ENCODE data around the gene GBA2. TPM values are rescaled to one million over a fixed set of nuclear protein-coding genes. Genes with fewer than 3 reads are reported as not detected.

Gene GBA2
- polyA plus RNA-seq, 1 donor (not counting 4 experiments of a cell fraction or from before 2014, with no cell fraction given): 31.7 TPM

DNA sequence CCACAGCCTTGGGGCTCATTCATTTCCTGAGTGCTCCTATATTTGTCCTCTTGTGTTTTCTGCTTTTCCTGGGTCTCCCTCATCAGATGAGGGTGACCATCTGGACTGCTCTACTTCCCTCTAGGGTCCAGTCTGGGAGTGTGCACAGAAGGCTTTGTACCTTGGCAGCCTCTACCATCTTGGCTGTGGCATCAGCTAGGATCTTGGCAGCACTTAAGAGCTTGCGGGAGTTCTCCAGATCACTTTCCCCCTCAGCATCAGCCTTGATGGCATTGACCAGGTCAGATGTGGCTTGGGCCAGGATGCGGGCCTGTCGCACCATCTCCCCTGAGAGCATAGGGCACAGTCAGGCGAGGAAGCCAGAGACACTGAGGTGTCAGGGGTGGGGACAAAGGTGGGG, 32.8 kb downstream of the GBA2 start:
- dilution Hi-C loops (cut with MboI; ENCODE audit: extremely low pct_ligation_motif_present, low sequenced_read_pairs): no loop called here
- TF ChIP-seq, protein P1, sequence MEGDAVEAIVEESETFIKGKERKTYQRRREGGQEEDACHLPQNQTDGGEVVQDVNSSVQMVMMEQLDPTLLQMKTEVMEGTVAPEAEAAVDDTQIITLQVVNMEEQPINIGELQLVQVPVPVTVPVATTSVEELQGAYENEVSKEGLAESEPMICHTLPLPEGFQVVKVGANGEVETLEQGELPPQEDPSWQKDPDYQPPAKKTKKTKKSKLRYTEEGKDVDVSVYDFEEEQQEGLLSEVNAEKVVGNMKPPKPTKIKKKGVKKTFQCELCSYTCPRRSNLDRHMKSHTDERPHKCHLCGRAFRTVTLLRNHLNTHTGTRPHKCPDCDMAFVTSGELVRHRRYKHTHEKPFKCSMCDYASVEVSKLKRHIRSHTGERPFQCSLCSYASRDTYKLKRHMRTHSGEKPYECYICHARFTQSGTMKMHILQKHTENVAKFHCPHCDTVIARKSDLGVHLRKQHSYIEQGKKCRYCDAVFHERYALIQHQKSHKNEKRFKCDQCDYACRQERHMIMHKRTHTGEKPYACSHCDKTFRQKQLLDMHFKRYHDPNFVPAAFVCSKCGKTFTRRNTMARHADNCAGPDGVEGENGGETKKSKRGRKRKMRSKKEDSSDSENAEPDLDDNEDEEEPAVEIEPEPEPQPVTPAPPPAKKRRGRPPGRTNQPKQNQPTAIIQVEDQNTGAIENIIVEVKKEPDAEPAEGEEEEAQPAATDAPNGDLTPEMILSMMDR (optimal IDR thresholded peaks at IDR 0.05 in 1 of 3, IDR thresholded peaks at IDR 0.05 in 1 of 3, conservative IDR thresholded peaks at IDR 0.05 in 1 of 3; ENCODE audit: extremely low read depth in 1 of 3, insufficient read depth in 2 of 3, low read length in 3 of 3): no peak
- TF ChIP-seq EZH2 (IDR thresholded peaks at IDR 0.05; ENCODE audit: low read length): no peak
- no peak overlapping the region for H3K4me3 ChIP-seq (ENCODE audit: control insufficient read depth in 2 of 3, extremely low read depth in 1 of 3, insufficient read depth in 2 of 3, low read depth in 1 of 3, low read length in 3 of 3)
- peaks cover 4% of the 10 kb centered on the region for H3K4me1 ChIP-seq (ENCODE audit: control insufficient read depth, extremely low read depth, insufficient read depth, low read length)
- H3K27ac ChIP-seq (ENCODE audit: control insufficient read depth, insufficient read depth, low read length): no peak overlapping the region
- no peak overlapping the region for H3K9ac ChIP-seq (ENCODE audit: control insufficient read depth, extremely low read depth, insufficient read depth, low read length)
- H3K9me1 ChIP-seq (ENCODE audit: control insufficient read depth, extremely low read depth, insufficient read depth, low read length): no peaks in the 10 kb centered on the region
- no peak overlapping the region for H3K4me2 ChIP-seq (ENCODE audit: control insufficient read depth, extremely low read depth, insufficient read depth, low read depth, low read length)
- peaks cover 81 to 87% of the 10 kb centered on the region in 2 experiments for H3K36me3 ChIP-seq (ENCODE audit: control insufficient read depth in 2 of 2, extremely low read depth in 1 of 2, insufficient read depth in 2 of 2, low read length in 2 of 2)
- no peak overlapping the region for H2AFZ ChIP-seq (ENCODE audit: control insufficient read depth, low read length)
- H3K9me3 ChIP-seq (ENCODE audit: control insufficient read depth, low read depth, low read length): no peaks in the 10 kb centered on the region
- no peaks in the 10 kb centered on the region for H3K27me3 ChIP-seq (ENCODE audit: control insufficient read depth, extremely low read depth, insufficient read depth, low read length)
- H4K20me1 ChIP-seq (ENCODE audit: control insufficient read depth, extremely low read depth, insufficient read depth, low read length): no peaks in the 10 kb centered on the region
- FAIRE-seq (no peak), DNase-seq (ENCODE audit: low read depth, low spot score) (no peak)
- H3K79me2 ChIP-seq (ENCODE audit: control insufficient read depth, insufficient read depth, low read length): no peaks in the 10 kb centered on the region

DNA sequence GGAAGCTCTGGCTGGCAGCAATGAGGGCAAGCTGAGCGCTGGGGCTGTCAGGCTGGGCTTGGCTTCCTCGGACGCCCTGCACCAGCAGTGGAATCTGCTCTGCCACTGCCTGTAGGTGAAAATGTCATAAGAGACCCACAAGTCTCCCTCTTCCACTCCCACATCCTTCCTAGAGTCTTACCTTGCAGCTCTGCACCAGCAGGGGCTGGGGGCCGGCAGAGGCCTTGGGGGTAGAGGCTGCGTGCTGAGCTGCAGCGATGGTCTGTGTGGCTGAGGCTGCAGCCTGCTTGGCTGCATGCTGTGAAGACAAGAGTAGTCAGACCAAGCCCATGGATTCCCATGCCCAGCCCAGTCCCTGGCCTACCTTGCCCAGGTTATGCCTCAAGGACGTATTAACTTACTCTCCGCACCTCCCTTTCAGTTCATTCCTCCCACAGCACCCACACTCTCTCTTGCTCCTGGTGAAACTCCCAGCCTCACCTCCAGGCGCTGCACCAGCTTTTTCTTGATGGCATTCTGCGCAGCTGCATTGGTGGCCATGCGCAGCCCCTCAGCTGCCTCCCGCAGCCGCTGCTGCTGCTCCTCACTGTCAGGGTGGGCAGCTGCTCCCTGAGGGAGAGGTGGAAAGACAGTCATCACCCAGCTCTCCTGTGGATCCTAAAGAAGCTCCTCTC, 34.3 kb downstream of the GBA2 start:
- no peaks in the 10 kb centered on the region for H3K9me1 ChIP-seq (ENCODE audit: control insufficient read depth, extremely low read depth, insufficient read depth, low read length)
- TF ChIP-seq EZH2 (IDR thresholded peaks at IDR 0.05; ENCODE audit: low read length): no peak
- TF ChIP-seq, protein P1 (optimal IDR thresholded peaks at IDR 0.05 in 1 of 3, IDR thresholded peaks at IDR 0.05 in 1 of 3, conservative IDR thresholded peaks at IDR 0.05 in 1 of 3; ENCODE audit: extremely low read depth in 1 of 3, insufficient read depth in 2 of 3, low read length in 3 of 3): no peak
- H2AFZ ChIP-seq (ENCODE audit: control insufficient read depth, low read length): no peak overlapping the region
- H3K36me3 ChIP-seq (ENCODE audit: control insufficient read depth in 2 of 2, extremely low read depth in 1 of 2, insufficient read depth in 2 of 2, low read length in 2 of 2): peaks cover 76 to 86% of the 10 kb centered on the region in 2 experiments
- no peak overlapping the region for H3K4me2 ChIP-seq (ENCODE audit: control insufficient read depth, extremely low read depth, insufficient read depth, low read depth, low read length)
- H3K27me3 ChIP-seq (ENCODE audit: control insufficient read depth, extremely low read depth, insufficient read depth, low read length): no peaks in the 10 kb centered on the region
- H3K4me3 ChIP-seq (ENCODE audit: control insufficient read depth in 2 of 3, extremely low read depth in 1 of 3, insufficient read depth in 2 of 3, low read depth in 1 of 3, low read length in 3 of 3): no peak overlapping the region
- no peaks in the 10 kb centered on the region for H3K9me3 ChIP-seq (ENCODE audit: control insufficient read depth, low read depth, low read length)
- H3K4me1 ChIP-seq (ENCODE audit: control insufficient read depth, extremely low read depth, insufficient read depth, low read length): peaks cover 4% of the 10 kb centered on the region
- DNase-seq (ENCODE audit: low read depth, low spot score) (no peak), FAIRE-seq (no peak)
- no peaks in the 10 kb centered on the region for H3K79me2 ChIP-seq (ENCODE audit: control insufficient read depth, insufficient read depth, low read length)
- H3K27ac ChIP-seq (ENCODE audit: control insufficient read depth, insufficient read depth, low read length): no peak overlapping the region
- peaks cover 3% of the 10 kb centered on the region for H4K20me1 ChIP-seq (ENCODE audit: control insufficient read depth, extremely low read depth, insufficient read depth, low read length)
- no peak overlapping the region for H3K9ac ChIP-seq (ENCODE audit: control insufficient read depth, extremely low read depth, insufficient read depth, low read length)
- dilution Hi-C loops (cut with MboI; ENCODE audit: extremely low pct_ligation_motif_present, low sequenced_read_pairs): no loop called here
